HL-60 (cell line): ENCODE data around the gene CSNK2B. TPM values are rescaled to one million over a fixed set of nuclear protein-coding genes. Genes with fewer than 3 reads are reported as not detected.

Source experiments
- DNase-seq, 2 experiments: peaks; one replicate each; pipeline ENCODE4 v3.0.0-alpha.2; 2010 to 2020; ENCODE audit warnings: low read depth in 1 of 2, low spot score in 1 of 2
- H3K27ac ChIP-seq: fragments of 250-450 bp; sonication (Bioruptor Pico); replicated peaks from 2 replicates; pipeline ENCODE4 v1.5.1; 2020; ENCODE audit warnings: mild to moderate bottlenecking, moderate library complexity
- H3K27me3 ChIP-seq: fragments of 250-450 bp; sonication (Bioruptor Pico); 2 replicates; pipeline ENCODE4 v1.5.1; 2021; ENCODE audit warnings: mild to moderate bottlenecking, moderate library complexity; ENCODE audit not compliant: insufficient read depth, poor library complexity, severe bottlenecking
- H3K4me3 ChIP-seq: replicated peaks from 2 replicates; pipeline ENCODE4 v1.5.1; 2011; ENCODE audit warnings: mild to moderate bottlenecking, control low read depth, low read length; ENCODE audit not compliant: insufficient read depth
- GABPA ChIP-seq: IDR thresholded peaks from 2 replicates; pipeline ENCODE4 v1.6.1; 2012; ENCODE audit warnings: low read depth
- POLR2AphosphoS5 ChIP-seq: IDR thresholded peaks from 2 replicates; pipeline ENCODE4 v1.6.1; 2012; ENCODE audit warnings: low read depth
- SPI1 ChIP-seq: IDR thresholded peaks from 2 replicates; pipeline ENCODE4 v1.6.1; 2012; ENCODE audit warnings: low read depth, mild to moderate bottlenecking, borderline replicate concordance
- microRNA-seq: library from miRNA; unstranded; fragments of <30 nt; microRNA quantifications from one replicate; pipeline ENCODE4, GENCODE V29; 2018
- TF ChIP-seq, protein P1 (sequence below): IDR thresholded peaks from one replicate; pipeline ENCODE4 v1.5.1; 2011; ENCODE audit warnings: low read length, control low read depth, inconsistent platforms; ENCODE audit not compliant: insufficient read depth
- TF ChIP-seq, protein P2 (sequence below): IDR thresholded peaks from 2 replicates; pipeline ENCODE4 v1.6.1; 2012; ENCODE audit warnings: low read depth; ENCODE audit not compliant: insufficient replicate concordance

CSNK2B gene

DNA sequence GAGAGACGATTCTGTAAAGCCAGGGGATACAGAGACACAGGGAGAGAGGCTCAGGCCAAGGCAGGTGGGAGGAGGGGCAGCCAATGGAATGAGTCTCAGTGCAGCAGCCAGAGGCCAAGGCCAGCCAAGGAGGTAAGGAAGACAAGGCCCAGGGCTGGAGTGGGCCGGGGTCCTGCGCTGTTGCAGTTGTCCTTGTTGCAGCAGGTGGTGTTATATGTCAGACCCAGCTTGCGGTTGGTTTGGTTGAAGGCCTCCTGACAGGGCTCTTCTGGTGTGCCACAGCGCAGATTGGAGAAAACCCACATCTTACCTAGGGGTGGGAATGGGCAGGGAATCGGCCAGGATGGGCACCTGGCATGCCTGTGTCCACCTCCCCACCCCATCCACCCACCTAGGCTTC is 53.1 kb downstream of the CSNK2B start:
- TF ChIP-seq, protein P1, sequence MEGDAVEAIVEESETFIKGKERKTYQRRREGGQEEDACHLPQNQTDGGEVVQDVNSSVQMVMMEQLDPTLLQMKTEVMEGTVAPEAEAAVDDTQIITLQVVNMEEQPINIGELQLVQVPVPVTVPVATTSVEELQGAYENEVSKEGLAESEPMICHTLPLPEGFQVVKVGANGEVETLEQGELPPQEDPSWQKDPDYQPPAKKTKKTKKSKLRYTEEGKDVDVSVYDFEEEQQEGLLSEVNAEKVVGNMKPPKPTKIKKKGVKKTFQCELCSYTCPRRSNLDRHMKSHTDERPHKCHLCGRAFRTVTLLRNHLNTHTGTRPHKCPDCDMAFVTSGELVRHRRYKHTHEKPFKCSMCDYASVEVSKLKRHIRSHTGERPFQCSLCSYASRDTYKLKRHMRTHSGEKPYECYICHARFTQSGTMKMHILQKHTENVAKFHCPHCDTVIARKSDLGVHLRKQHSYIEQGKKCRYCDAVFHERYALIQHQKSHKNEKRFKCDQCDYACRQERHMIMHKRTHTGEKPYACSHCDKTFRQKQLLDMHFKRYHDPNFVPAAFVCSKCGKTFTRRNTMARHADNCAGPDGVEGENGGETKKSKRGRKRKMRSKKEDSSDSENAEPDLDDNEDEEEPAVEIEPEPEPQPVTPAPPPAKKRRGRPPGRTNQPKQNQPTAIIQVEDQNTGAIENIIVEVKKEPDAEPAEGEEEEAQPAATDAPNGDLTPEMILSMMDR = no peak
- TF ChIP-seq POLR2AphosphoS5 = no peak
- TF ChIP-seq SPI1 = no peak
- no peak for TF ChIP-seq GABPA
- TF ChIP-seq, protein P2, sequence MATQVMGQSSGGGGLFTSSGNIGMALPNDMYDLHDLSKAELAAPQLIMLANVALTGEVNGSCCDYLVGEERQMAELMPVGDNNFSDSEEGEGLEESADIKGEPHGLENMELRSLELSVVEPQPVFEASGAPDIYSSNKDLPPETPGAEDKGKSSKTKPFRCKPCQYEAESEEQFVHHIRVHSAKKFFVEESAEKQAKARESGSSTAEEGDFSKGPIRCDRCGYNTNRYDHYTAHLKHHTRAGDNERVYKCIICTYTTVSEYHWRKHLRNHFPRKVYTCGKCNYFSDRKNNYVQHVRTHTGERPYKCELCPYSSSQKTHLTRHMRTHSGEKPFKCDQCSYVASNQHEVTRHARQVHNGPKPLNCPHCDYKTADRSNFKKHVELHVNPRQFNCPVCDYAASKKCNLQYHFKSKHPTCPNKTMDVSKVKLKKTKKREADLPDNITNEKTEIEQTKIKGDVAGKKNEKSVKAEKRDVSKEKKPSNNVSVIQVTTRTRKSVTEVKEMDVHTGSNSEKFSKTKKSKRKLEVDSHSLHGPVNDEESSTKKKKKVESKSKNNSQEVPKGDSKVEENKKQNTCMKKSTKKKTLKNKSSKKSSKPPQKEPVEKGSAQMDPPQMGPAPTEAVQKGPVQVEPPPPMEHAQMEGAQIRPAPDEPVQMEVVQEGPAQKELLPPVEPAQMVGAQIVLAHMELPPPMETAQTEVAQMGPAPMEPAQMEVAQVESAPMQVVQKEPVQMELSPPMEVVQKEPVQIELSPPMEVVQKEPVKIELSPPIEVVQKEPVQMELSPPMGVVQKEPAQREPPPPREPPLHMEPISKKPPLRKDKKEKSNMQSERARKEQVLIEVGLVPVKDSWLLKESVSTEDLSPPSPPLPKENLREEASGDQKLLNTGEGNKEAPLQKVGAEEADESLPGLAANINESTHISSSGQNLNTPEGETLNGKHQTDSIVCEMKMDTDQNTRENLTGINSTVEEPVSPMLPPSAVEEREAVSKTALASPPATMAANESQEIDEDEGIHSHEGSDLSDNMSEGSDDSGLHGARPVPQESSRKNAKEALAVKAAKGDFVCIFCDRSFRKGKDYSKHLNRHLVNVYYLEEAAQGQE = no peak
- no peak overlapping the region for H3K27ac ChIP-seq

More for the DNA sequence above, 53.1 kb downstream of the CSNK2B start:
- DNase-seq = no peak
- Histone ChIP-seq H3K27me3 (no peaks in the 10 kb centered on the region), H3K4me3 (no peak overlapping the region)

Small RNAs within 50 kb of the gene (microRNA-seq; reads per million reads assigned to microRNA genes)
- gene MIR4646 (2.4 reads per million), gene MIR6832 (not detected)
